Colon (tissue), 2 donors: ENCODE results near the gene CFD.

ENCODE experiments used
- FAIRE-seq: peaks from 2 replicates; lab custom pipeline; 2012; peaks lifted over from hg19 to GRCh38; lab: Jason Lieb, UNC
- donor health status: control.
- donor health status: control.

CFD gene

DNA sequence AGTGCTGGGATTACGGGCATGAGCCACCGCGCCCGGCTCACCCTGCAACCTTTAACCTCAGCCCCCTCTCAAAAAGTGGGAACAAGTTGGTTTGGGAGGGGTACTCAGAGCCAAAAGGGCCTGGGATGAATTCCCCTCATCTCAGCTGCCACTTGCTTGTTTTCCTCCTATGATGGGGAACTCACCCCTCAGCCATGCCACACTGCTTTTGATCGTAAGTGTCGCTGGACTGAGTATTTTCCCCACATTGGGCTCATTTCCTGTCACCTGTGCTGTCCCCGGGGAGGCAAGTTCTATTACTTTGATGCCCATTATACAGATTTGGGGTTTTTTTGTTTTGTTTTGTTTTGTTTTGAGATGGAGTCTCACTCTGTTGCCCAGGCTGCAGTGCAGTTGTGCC is 47.0 kb downstream of the CFD start:
- FAIRE-seq, result no peak

DNA sequence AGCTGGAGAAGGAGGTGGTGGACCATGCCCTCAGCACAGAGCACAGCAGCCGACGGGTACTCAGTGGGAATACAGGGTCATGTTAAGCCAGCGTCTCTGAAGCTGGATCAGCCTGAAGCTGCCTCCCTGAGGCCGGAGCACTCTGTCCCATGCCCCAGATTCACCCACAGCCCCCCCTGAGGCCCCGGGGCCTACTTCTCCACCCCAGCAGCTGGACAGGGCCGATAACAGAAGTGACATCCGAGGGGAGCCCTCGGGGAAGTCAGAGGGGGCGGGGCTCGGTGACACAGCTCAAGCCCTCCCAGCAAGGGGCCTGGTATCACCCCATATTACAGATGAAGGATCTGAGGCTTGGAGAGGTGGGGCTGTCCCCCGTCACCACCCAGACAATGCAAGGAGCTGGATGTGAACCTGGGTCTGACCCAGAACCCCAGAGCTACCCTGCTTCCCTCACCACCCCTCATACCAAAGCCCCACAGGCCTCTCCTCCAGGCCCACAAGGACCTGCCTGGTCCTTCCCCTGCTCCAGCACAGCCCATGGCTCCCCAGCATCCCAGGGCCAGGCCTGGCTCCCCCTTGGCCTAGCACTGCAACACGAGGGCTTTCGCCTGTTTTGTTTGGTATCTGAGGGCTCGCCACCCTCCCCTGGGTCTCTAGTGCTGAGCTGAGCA is 47.9 kb downstream of the CFD start:
- no peak for FAIRE-seq

DNA sequence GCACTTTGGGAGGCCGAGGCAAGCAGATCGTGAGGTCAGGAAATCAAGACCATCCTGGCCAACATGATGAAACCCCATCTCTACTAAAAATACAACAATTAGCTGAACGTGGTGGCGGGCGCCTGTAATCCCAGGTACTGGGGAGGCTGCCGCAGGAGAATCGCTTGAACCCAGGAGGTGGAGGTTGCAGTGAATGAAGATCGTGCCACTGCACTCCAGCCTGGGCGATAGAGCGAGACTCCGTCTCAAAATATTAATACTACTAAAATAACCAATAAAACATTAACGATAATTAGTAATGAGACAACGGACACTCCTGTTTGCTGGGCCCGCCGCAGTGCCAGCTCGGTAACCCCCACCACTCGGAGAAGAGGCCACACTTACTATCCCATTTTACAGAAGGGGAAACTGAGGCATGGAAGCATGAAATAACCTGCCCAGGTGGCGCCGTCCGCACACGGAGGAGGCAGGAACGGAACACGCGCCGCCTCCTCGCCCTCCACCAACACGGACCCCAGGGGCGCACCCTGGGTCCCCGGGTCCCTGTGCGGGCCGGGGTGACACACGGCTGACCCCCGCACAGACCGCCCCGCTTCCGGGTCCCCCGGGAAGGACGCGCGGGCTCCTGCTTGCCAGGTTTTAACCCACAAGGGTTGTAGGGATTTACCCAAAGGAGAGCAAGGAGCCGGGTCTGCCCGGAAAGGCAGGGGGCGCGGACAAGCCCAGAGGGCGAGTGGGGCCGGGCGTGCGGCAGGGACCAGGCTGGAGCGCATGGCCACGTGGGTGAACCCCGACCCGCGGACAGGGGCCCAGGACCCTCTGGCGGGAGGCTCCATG is 52.0 kb downstream of the CFD start:
- no peak for FAIRE-seq

DNA sequence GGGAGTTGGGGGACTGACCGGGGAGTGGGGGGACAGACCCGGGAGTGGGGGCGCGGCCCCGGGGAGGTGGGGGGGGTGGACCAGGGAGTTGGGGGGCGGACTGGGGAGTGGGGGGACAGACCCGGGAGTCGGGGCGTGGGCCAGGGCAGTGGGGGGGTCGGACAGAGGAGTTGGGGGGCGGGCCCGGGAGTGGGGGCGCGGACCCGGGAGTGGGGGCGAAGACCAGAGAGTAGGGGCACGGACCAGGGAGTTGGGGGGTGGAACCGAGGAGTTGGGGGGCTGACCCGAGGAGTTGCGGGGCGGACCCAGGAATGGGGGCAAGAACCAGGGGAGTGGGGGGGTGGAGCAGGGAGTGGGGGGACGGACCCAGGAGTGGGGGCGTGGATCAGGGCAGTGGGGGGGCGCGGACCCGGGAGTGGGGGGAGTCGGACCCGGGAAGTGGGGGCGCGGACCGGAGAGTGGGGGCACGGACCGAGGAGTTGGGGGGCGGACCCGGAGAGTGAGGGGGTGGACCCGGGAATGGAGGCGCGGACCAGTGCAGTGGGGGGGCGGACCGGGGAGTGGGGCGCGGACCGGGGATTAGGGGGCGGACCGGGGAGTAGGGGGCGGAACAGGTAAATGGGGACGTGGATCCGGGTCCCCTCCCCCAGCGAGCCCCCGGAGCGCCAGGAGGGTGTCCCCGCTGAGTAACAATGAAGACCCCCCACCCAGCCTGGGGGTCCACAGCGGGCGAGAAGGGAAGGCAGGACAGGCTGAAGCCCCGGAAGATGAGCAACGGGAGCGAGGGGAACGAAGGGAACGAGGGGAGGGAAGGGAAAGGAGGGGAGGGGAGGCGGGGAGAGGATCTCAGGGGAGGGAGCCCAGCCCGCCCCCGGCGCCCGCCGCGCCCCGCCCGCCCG is 53.0 kb downstream of the CFD start:
- FAIRE-seq, result no peak
